ENCODE data around the gene OR6S1.

The OR6S1 gene

GRCh38 chr14:20662968-20663732 lies 21.7 kb upstream of the OR6S1 start:
- no peak overlapping the region for H3K27ac ChIP-seq
- H3K79me2 ChIP-seq (ENCODE audit: insufficient read depth, low read depth) = no peaks in the 10 kb centered on the region
- H3K4me1 ChIP-seq (ENCODE audit: low read depth, poor library complexity, severe bottlenecking) = no peaks in the 10 kb centered on the region
- H2AFZ ChIP-seq (ENCODE audit: low read depth) = peak overlapping the region; percentile 87
- H4K20me1 ChIP-seq (ENCODE audit: insufficient read depth) = no peaks in the 10 kb centered on the region
- H3K36me3 ChIP-seq (ENCODE audit: insufficient read depth) = no peaks in the 10 kb centered on the region
- no peaks in the 10 kb centered on the region for H3K27me3 ChIP-seq (ENCODE audit: insufficient read depth, low read depth)
- peak overlapping the region; percentile 63 for H3K4me2 ChIP-seq
- TF ChIP-seq CTCF (conservative IDR thresholded peaks at IDR 0.05; ENCODE audit: low read depth, low read length) = peak; percentile 41
- no peak overlapping the region for H3K4me3 ChIP-seq (IDR thresholded peaks at IDR 0.05; ENCODE audit: insufficient read depth, low read depth, low read length)
- H3K9ac ChIP-seq = peak overlapping the region; percentile 25; the same call in 1 of the 2 replicates

- Histone ChIP-seq H2AFZ (ENCODE audit: low read depth) (no peak overlapping the region), H3K4me2 (no peak overlapping the region), H4K20me1 (ENCODE audit: insufficient read depth) (no peaks in the 10 kb centered on the region), H3K27ac (no peak overlapping the region), H3K4me3 (IDR thresholded peaks at IDR 0.05; ENCODE audit: insufficient read depth, low read depth, low read length) (no peak overlapping the region), H3K27me3 (ENCODE audit: insufficient read depth, low read depth) (no peaks in the 10 kb centered on the region), H3K4me1 (ENCODE audit: low read depth, poor library complexity, severe bottlenecking) (no peaks in the 10 kb centered on the region), H3K79me2 (ENCODE audit: insufficient read depth, low read depth) (no peaks in the 10 kb centered on the region), H3K9ac (no peak overlapping the region), H3K36me3 (ENCODE audit: insufficient read depth) (no peaks in the 10 kb centered on the region)
- TF ChIP-seq CTCF (conservative IDR thresholded peaks at IDR 0.05; ENCODE audit: low read depth, low read length) = no peak
Measured at GRCh38 chr14:20661197-20661596, 19.7 kb upstream of the OR6S1 start.

GRCh38 chr14:20659813-20660395 lies 18.4 kb upstream of the OR6S1 start:
- H3K9ac ChIP-seq = no peak overlapping the region
- no peaks in the 10 kb centered on the region for H3K27me3 ChIP-seq (ENCODE audit: insufficient read depth, low read depth)
- H3K4me3 ChIP-seq (IDR thresholded peaks at IDR 0.05; ENCODE audit: insufficient read depth, low read depth, low read length) = no peak overlapping the region
- H3K4me1 ChIP-seq (ENCODE audit: low read depth, poor library complexity, severe bottlenecking) = no peaks in the 10 kb centered on the region
- H3K36me3 ChIP-seq (ENCODE audit: insufficient read depth) = no peaks in the 10 kb centered on the region
- TF ChIP-seq CTCF (conservative IDR thresholded peaks at IDR 0.05; ENCODE audit: low read depth, low read length) = no peak
- H3K27ac ChIP-seq = no peak overlapping the region
- no peaks in the 10 kb centered on the region for H3K79me2 ChIP-seq (ENCODE audit: insufficient read depth, low read depth)
- H2AFZ ChIP-seq (ENCODE audit: low read depth) = no peak overlapping the region
- no peak overlapping the region for H3K4me2 ChIP-seq
- H4K20me1 ChIP-seq (ENCODE audit: insufficient read depth) = no peaks in the 10 kb centered on the region

- H3K79me2 ChIP-seq (ENCODE audit: insufficient read depth, low read depth) = no peaks in the 10 kb centered on the region
- no peaks in the 10 kb centered on the region for H3K36me3 ChIP-seq (ENCODE audit: insufficient read depth)
- H3K4me3 ChIP-seq (IDR thresholded peaks at IDR 0.05; ENCODE audit: insufficient read depth, low read depth, low read length) = no peak overlapping the region
- no peaks in the 10 kb centered on the region for H4K20me1 ChIP-seq (ENCODE audit: insufficient read depth)
- no peaks in the 10 kb centered on the region for H3K27me3 ChIP-seq (ENCODE audit: insufficient read depth, low read depth)
- H2AFZ ChIP-seq (ENCODE audit: low read depth) = no peak overlapping the region
- no peak overlapping the region for H3K4me2 ChIP-seq
- TF ChIP-seq CTCF (conservative IDR thresholded peaks at IDR 0.05; ENCODE audit: low read depth, low read length) = no peak
- H3K4me1 ChIP-seq (ENCODE audit: low read depth, poor library complexity, severe bottlenecking) = no peaks in the 10 kb centered on the region
- H3K27ac ChIP-seq = no peak overlapping the region
- no peak overlapping the region for H3K9ac ChIP-seq
Measured at GRCh38 chr14:20659336-20659735, 17.8 kb upstream of the OR6S1 start.
